Measurements from ENCODE around the gene TMED7.

TMED7 gene

DNA sequence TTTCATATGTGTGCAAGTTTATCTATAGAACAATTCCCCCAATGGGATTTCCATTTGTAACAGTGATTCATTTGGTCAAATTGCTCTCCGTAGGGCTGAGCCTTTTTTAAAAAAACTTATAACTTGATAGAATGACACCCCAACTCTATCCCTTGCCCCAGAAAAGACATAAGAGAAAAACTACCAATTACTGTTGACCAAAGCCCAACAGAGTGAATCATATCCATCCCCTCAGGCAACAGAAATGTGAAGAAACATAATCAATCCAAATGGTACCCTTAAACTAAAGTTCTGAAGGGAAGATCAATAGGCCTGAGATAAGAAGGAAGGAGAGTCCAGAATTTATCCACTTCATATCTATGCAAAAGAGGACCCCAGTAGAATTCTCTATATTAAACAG, 41.3 kb downstream of the TMED7 start:
- no peak for DNase-seq (ENCODE audit: low read depth in 1 of 2, low spot score in 1 of 2)

- no peak for DNase-seq (ENCODE audit: low read depth in 1 of 2, low spot score in 1 of 2)
Observed at GRCh38 chr5:115583474-115583873, 42.4 kb downstream of the TMED7 start.

GRCh38 chr5:115580941-115581340, 44.9 kb downstream of the TMED7 start:
- DNase-seq (ENCODE audit: low read depth in 1 of 2, low spot score in 1 of 2), result no peak

GRCh38 chr5:115579747-115580173, 46.1 kb downstream of the TMED7 start:
- DNase-seq (ENCODE audit: low read depth in 1 of 2, low spot score in 1 of 2), result no peak

- DNase-seq (ENCODE audit: low read depth in 1 of 2, low spot score in 1 of 2), result no peak
Observed at GRCh38 chr5:115579216-115579615, 46.6 kb downstream of the TMED7 start.

DNA sequence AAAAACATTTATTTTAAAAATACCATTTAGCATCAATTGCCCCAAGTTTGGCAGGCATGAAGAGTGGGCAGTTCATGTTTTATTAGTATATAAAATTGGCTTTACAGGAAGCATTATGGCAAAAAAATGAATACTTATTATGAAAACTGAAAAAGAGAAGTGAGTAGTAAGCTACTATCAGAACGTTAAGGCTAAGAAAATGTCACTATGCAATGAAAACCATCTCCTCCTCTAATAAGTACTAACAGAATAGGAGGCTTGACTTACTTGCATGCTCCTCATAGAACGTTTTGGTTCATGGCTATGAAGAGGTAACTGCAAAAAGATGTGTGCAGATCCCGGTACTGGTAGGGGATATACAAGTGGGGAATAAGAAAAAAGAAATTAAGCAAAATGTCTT, 47.2 kb downstream of the TMED7 start:
- no peak for DNase-seq (ENCODE audit: low read depth in 1 of 2, low spot score in 1 of 2)

- no peak for DNase-seq (ENCODE audit: low read depth in 1 of 2, low spot score in 1 of 2)
Observed at GRCh38 chr5:115577741-115578140, 48.1 kb downstream of the TMED7 start.

- DNase-seq (ENCODE audit: low read depth in 1 of 2, low spot score in 1 of 2), result no peak
Observed at GRCh38 chr5:115577329-115577728, 48.5 kb downstream of the TMED7 start.

- DNase-seq (ENCODE audit: low read depth in 1 of 2, low spot score in 1 of 2), result no peak
Observed at GRCh38 chr5:115575167-115576070, 50.4 kb downstream of the TMED7 start.

DNA sequence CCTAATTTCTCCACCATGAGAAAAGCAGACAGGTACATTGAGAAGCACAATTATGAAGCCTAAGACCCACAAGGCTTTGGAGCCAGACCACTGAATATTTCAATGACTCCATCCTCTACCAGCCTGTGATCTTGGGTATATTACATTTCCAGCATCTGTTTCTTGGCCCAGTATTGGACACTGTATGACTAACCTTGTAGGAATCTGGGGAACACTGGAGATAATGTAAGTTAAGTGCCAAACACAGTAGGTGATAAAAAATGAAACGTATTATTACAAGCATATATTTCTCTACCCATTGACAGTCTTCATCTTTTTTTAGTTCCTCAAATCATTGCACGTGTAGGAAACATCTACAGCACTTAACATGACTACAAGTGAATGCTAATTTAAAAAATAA, 52.7 kb downstream of the TMED7 start:
- DNase-seq (ENCODE audit: low read depth in 1 of 2, low spot score in 1 of 2), result no peak

DNA sequence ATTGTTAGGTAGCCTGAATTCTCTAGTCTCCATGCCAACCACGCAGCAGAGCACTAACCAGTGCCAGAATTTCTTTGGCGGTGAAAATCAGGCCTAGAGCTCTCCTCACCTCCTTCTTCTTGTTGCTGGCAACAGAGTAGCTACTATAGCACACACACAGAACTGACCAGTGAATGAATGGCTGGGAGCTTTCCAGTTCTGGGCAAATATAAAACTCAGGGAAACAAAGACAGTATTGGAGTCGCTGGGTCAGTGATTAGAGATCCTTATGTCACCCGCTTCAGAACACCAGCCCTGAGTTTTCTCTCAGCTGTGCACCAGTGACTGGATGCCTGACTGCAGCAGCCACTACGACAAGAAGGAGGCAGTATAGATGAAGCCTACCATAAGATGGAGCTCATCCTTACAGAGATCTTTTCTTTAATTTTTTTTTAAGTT, 54.4 kb downstream of the TMED7 start:
- no peak for DNase-seq (ENCODE audit: low read depth in 1 of 2, low spot score in 1 of 2)

- no peak for DNase-seq (ENCODE audit: low read depth in 1 of 2, low spot score in 1 of 2)
Observed at GRCh38 chr5:115568668-115569067, 57.2 kb downstream of the TMED7 start.

DNA sequence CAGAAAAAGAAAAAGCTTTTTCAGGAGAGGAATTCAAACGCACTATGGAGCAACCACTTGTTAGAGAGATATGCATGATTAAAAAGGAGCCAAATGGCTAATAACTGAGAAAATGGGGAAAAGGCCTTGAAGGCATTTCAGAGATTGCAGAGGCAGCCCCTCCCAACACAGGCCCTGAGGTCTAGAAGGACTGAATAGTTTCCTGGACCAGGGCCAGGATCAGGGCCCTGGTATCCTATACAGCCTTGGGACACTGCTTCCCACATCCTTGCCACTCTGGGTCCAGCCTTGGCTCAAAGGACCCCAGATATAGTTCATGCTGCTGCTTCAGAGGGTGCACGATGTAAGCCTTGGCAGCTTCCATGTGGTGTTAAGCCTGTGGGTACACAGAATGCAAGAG, 60.6 kb downstream of the TMED7 start:
- no peak for DNase-seq (ENCODE audit: low read depth in 1 of 2, low spot score in 1 of 2)

All from activated CD4-positive, alpha-beta T cell treated with anti-CD3 and anti-CD28 coated beads, Interleukin-2, amount 50 U/mL, for 24 hours (primary cell).